ENCODE results near the gene CTU2. TPM values are rescaled to one million over a fixed set of nuclear protein-coding genes. Genes with fewer than 3 reads are reported as not detected.

Gene CTU2
- total RNA-seq, 1 donor from 2014 or later = 18.3 TPM

- Histone ChIP-seq H3K9me3 (ENCODE audit: insufficient read depth, low read depth, low read length) (no peaks in the 10 kb centered on the region), H3K36me3 (ENCODE audit: insufficient read depth, low read length) (peaks cover 5% of the 10 kb centered on the region), H4K20me1 (ENCODE audit: insufficient read depth, low read length) (peaks cover 88% of the 10 kb centered on the region), H3K27ac (ENCODE audit: low read depth, low read length) (no peak overlapping the region), H3K9ac (ENCODE audit: low read length) (no peak overlapping the region), H3K4me3 (ENCODE audit: insufficient read depth, low read depth, low read length) (no peak overlapping the region), H3K4me1 (ENCODE audit: insufficient read depth, low read length) (peaks cover 28% of the 10 kb centered on the region), H3K79me2 (ENCODE audit: insufficient read depth, low read length) (peaks cover 83% of the 10 kb centered on the region), H3K4me2 (ENCODE audit: low read length) (peak overlapping the region; percentile 71), H2AFZ (ENCODE audit: low read depth, low read length) (no peak overlapping the region), H3K27me3 (ENCODE audit: insufficient read depth, low read length) (no peaks in the 10 kb centered on the region)
- no peak overlapping the region for H3K4me3 Mint-ChIP-seq (ENCODE audit: unreplicated experiment)
- H3K27me3 Mint-ChIP-seq (ENCODE audit: low read depth, unreplicated experiment) = no peaks in the 10 kb centered on the region
- peaks cover 3% of the 10 kb centered on the region for H3K36me3 Mint-ChIP-seq (ENCODE audit: low read depth, unreplicated experiment)
- H3K9me3 Mint-ChIP-seq (ENCODE audit: unreplicated experiment) = no peaks in the 10 kb centered on the region
- FAIRE-seq (no peak), DNase-seq (ENCODE audit: low read depth) (no peak)
- TF ChIP-seq EZH2 (IDR thresholded peaks at IDR 0.05; ENCODE audit: insufficient read depth, low read length) (no peak), CTCF (IDR thresholded peaks at IDR 0.05; ENCODE audit: insufficient read depth, low read depth, low read length) (no peak)
- H3K4me1 Mint-ChIP-seq (ENCODE audit: low read depth, unreplicated experiment) = peaks cover 12% of the 10 kb centered on the region
- H3K27ac Mint-ChIP-seq (ENCODE audit: unreplicated experiment) = peak overlapping the region; percentile 68
Measured at GRCh38 chr16:88753602-88754001, 47.3 kb downstream of the CTU2 start.

GRCh38 chr16:88754109-88754911, 48.0 kb downstream of the CTU2 start:
- no peaks in the 10 kb centered on the region for H3K27me3 Mint-ChIP-seq (ENCODE audit: low read depth, unreplicated experiment)
- Histone ChIP-seq H3K79me2 (ENCODE audit: insufficient read depth, low read length) (peaks cover 87% of the 10 kb centered on the region), H3K9me3 (ENCODE audit: insufficient read depth, low read depth, low read length) (no peaks in the 10 kb centered on the region), H3K4me3 (ENCODE audit: insufficient read depth, low read depth, low read length) (no peak overlapping the region), H3K27me3 (ENCODE audit: insufficient read depth, low read length) (no peaks in the 10 kb centered on the region), H3K9ac (ENCODE audit: low read length) (no peak overlapping the region), H4K20me1 (ENCODE audit: insufficient read depth, low read length) (peaks cover 93% of the 10 kb centered on the region), H3K36me3 (ENCODE audit: insufficient read depth, low read length) (peaks cover 5% of the 10 kb centered on the region), H3K27ac (ENCODE audit: low read depth, low read length) (no peak overlapping the region), H3K4me2 (ENCODE audit: low read length) (peak overlapping the region; percentile 71), H2AFZ (ENCODE audit: low read depth, low read length) (no peak overlapping the region), H3K4me1 (ENCODE audit: insufficient read depth, low read length) (peaks cover 34% of the 10 kb centered on the region)
- peaks cover 18% of the 10 kb centered on the region for H3K4me1 Mint-ChIP-seq (ENCODE audit: low read depth, unreplicated experiment)
- DNase-seq (ENCODE audit: low read depth) (no peak), FAIRE-seq (no peak)
- no peak overlapping the region for H3K4me3 Mint-ChIP-seq (ENCODE audit: unreplicated experiment)
- TF ChIP-seq EZH2 (IDR thresholded peaks at IDR 0.05; ENCODE audit: insufficient read depth, low read length) = no peak
- H3K36me3 Mint-ChIP-seq (ENCODE audit: low read depth, unreplicated experiment) = peaks cover 5% of the 10 kb centered on the region
- no peak overlapping the region for H3K27ac Mint-ChIP-seq (ENCODE audit: unreplicated experiment)
- no peaks in the 10 kb centered on the region for H3K9me3 Mint-ChIP-seq (ENCODE audit: unreplicated experiment)

GRCh38 chr16:88754912-88755744, 48.8 kb downstream of the CTU2 start:
- peaks cover 89% of the 10 kb centered on the region for H3K79me2 ChIP-seq (ENCODE audit: insufficient read depth, low read length)
- peaks cover 5% of the 10 kb centered on the region for H3K36me3 ChIP-seq (ENCODE audit: insufficient read depth, low read length)
- peaks cover 23% of the 10 kb centered on the region for H3K4me1 Mint-ChIP-seq (ENCODE audit: low read depth, unreplicated experiment)
- peak; percentile 63 for DNase-seq (ENCODE audit: low read depth)
- H3K9me3 ChIP-seq (ENCODE audit: insufficient read depth, low read depth, low read length) = no peaks in the 10 kb centered on the region
- peaks cover 5% of the 10 kb centered on the region for H3K36me3 Mint-ChIP-seq (ENCODE audit: low read depth, unreplicated experiment)
- H3K27ac ChIP-seq (ENCODE audit: low read depth, low read length) = peak overlapping the region; percentile 11
- H3K4me3 Mint-ChIP-seq (ENCODE audit: unreplicated experiment) = peak overlapping the region; percentile 62
- peak overlapping the region; percentile 66 for H3K27ac Mint-ChIP-seq (ENCODE audit: unreplicated experiment)
- TF ChIP-seq CTCF (IDR thresholded peaks at IDR 0.05; ENCODE audit: insufficient read depth, low read depth, low read length) (peak; percentile 17), EZH2 (IDR thresholded peaks at IDR 0.05; ENCODE audit: insufficient read depth, low read length) (no peak)
- H3K27me3 ChIP-seq (ENCODE audit: insufficient read depth, low read length) = no peaks in the 10 kb centered on the region
- H3K4me3 ChIP-seq (ENCODE audit: insufficient read depth, low read depth, low read length) = no peak overlapping the region
- H3K9me3 Mint-ChIP-seq (ENCODE audit: unreplicated experiment) = no peaks in the 10 kb centered on the region
- H4K20me1 ChIP-seq (ENCODE audit: insufficient read depth, low read length) = peaks cover 93% of the 10 kb centered on the region
- no peak overlapping the region for H2AFZ ChIP-seq (ENCODE audit: low read depth, low read length)
- no peak overlapping the region for H3K9ac ChIP-seq (ENCODE audit: low read length)
- H3K4me2 ChIP-seq (ENCODE audit: low read length) = peak overlapping the region; percentile 71
- no peak for FAIRE-seq
- peaks cover 40% of the 10 kb centered on the region for H3K4me1 ChIP-seq (ENCODE audit: insufficient read depth, low read length)
- H3K27me3 Mint-ChIP-seq (ENCODE audit: low read depth, unreplicated experiment) = no peaks in the 10 kb centered on the region

All from astrocyte (in vitro differentiated cells and primary cell).